Heart left ventricle (tissue), 16 donors: Measurements from ENCODE around the gene NME3. TPM values are rescaled to one million over a fixed set of nuclear protein-coding genes. Genes with fewer than 3 reads are reported as not detected.

ENCODE experiments used
- ATAC-seq, 4 donors: fragments of 200-7000 bp; cut with Tn5 transposase; one replicate each; pipeline ENCODE4 v1.9.1; 2020 to 2022; ENCODE audit warnings: moderate library complexity in 4 of 4, mild to moderate bottlenecking in 3 of 4, moderate number of reproducible peaks in 1 of 4
- DNase-seq, 5 donors: peaks; one replicate each; pipeline ENCODE4 v3.0.0-alpha.2; 2020
- H3K27ac ChIP-seq, 12 donors: fragments of 200-600 bp; sonication (generic) in 4 of 12; one replicate each; pipeline versions ENCODE4 v1.5.0 to v1.8.0; 2016 to 2022; ENCODE audit warnings: mild to moderate bottlenecking in 2 of 12
- H3K27me3 ChIP-seq, 9 donors: fragments of 200-600 bp; sonication (generic) in 2 of 9; one replicate each; pipeline versions ENCODE4 v1.5.1 to v1.8.0; 2016 to 2022; ENCODE audit warnings: mild to moderate bottlenecking in 3 of 9
- H3K36me3 ChIP-seq, 9 donors: fragments of 200-600 bp; sonication (generic) in 2 of 9; one replicate each; pipeline versions ENCODE4 v1.5.0 to v1.8.0; 2018 to 2022; ENCODE audit warnings: mild to moderate bottlenecking in 2 of 9
- H3K4me1 ChIP-seq, 12 donors: fragments of 200-600 bp; sonication (generic) in 4 of 12; one replicate each; pipeline versions ENCODE4 v1.5.0 to v1.8.0; 2016 to 2022; ENCODE audit warnings: mild to moderate bottlenecking in 3 of 12
- H3K4me3 ChIP-seq, 12 donors: fragments of 200-600 bp; sonication (generic) in 4 of 12; one replicate each; pipeline versions ENCODE4 v1.5.0 to v1.8.0; 2017 to 2022; ENCODE audit warnings: mild to moderate bottlenecking in 9 of 12, moderate library complexity in 4 of 12
- H3K9me3 ChIP-seq, 12 donors: fragments of 200-600 bp; sonication (generic) in 4 of 12; one replicate each; pipeline versions ENCODE4 v1.5.0 to v1.8.0; 2016 to 2022; ENCODE audit warnings: mild to moderate bottlenecking in 1 of 12
- CTCF ChIP-seq, 12 donors: fragments of 200-600 bp; sonication (generic) in 4 of 12; IDR thresholded peaks; one replicate each; pipeline versions ENCODE4 v1.5.0 to v1.8.0; 2018 to 2022; ENCODE audit warnings: antibody characterized with exemption in 12 of 12, mild to moderate bottlenecking in 5 of 12
- POLR2A ChIP-seq, 2 donors: fragments of 450-650 bp; IDR thresholded peaks; one replicate each; pipeline ENCODE4 v1.6.1; 2017; ENCODE audit warnings: antibody characterized with exemption in 2 of 2, mild to moderate bottlenecking in 2 of 2, moderate library complexity in 2 of 2
- WGBS, 4 donors: extraction: QIAGEN DNeasy Blood & Tissue Kit in 2 of 4; methylation state at CpG; one replicate each; pipeline versions ENCODE4 v1.1.5 to v1.1.7; 2013 to 2018; 5-methylcytosine and 5-hydroxymethylcytosine counted together
- intact Hi-C, 10 donors: fragments of 100-400 bp; cut with DNase I; formaldehyde crosslinking; loops; one replicate each; pipeline versions ENCODE4 v1.11.1 to v1.14.2; 2022
- polyA plus RNA-seq, 2 donors: library from polyadenylated mRNA; stranded (reverse); fragments of 200-250 nt; gene quantifications; one replicate each; pipeline ENCODE4 v1.2.3, GENCODE V29; 2013
- total RNA-seq, 9 donors: library from RNA; depleted of rRNA in 2 of 9; stranded (reverse); fragments of >200 nt in 2 of 9; fragmentation: NEBNext Ultra II Directional in 3 of 9; extraction: Animal tissue kit (Norgen Biotek cat#: 25700) in 3 of 9; gene quantifications; one replicate each; pipeline versions ENCODE4 v1.1.0 to v1.2.4, GENCODE V29; 2016 to 2023
- donor health status: ischemic (EF 13 %, LVEDD 7.1; RV severe dilation, severe dysfunction).
- donor health status: healthy with polysubstance abuse.
- donor health status: DM: no; HTN: yes; CAD: no.
- donor health status: DM: no; HTN: no; CAD: no.
- donor health status: ischemic (EF 25% LVEDD 6.9; RV normal size, moderate dysfunction).
- donor health status: ischemic (EF 25% LVEDD 5.7; RV mildly dilated, moderate dysfunction).
- donor health status: healthy.
- donor health status: DM: yes; HTN: yes; CAD: no.
- donor health status: ischemic (EF 35%, LVEDD 5.7; RV mildly dilated, moderate dysfunction).
- donor health status: nonischemic (EF 11% LVEDD 7.7; RV severe dilation, severe dysfunction).
- donor health status: DM: yes; HTN: yes; CAD: no.
- donor health status: PGD.
- donor health status: ischemic (EF 29% LVEDD 5.4; RV normal size, mild dysfunction).
- donor health status: nonischemic (EF 23%, LVEDD 6.1; RV moderate dilation, normal function).

The NME3 gene
- total and polyA plus RNA-seq, 11 donors = 24.4 to 86.4 (median 31.3) TPM

- DNase-seq (peak in 1 of 5 donors; percentile 8), ATAC-seq (no peak)
- Histone ChIP-seq H3K27ac (no peak overlapping the region), H3K27me3 (no peaks in the 10 kb centered on the region), H3K9me3 (no peaks in the 10 kb centered on the region), H3K36me3 (peaks cover 0 to 92% (median 83%) of the 10 kb centered on the region in 9 donors), H3K4me1 (no peaks in the 10 kb centered on the region), H3K4me3 (no peak overlapping the region)
- no peak for TF ChIP-seq POLR2A (IDR thresholded peaks at IDR 0.05)
- no peak for TF ChIP-seq CTCF (IDR thresholded peaks at IDR 0.05)
- 91 to 95% (median 91%) methylated on average over 12 to 30 of the region's 30 CpGs for WGBS, 4 donors
- intact Hi-C loops = no loop called here
Observed at GRCh38 chr16:1762196-1762878, 9.0 kb downstream of the NME3 start.

- intact Hi-C loops = no loop called here
- Histone ChIP-seq H3K4me1 (no peaks in the 10 kb centered on the region), H3K9me3 (no peaks in the 10 kb centered on the region), H3K27ac (no peak overlapping the region), H3K27me3 (no peaks in the 10 kb centered on the region), H3K36me3 (peaks cover 0 to 89% (median 78%) of the 10 kb centered on the region in 9 donors), H3K4me3 (no peak overlapping the region)
- no peak for ATAC-seq
- peak in 1 of 5 donors; percentile 7 for DNase-seq
- TF ChIP-seq POLR2A (IDR thresholded peaks at IDR 0.05) (no peak), CTCF (IDR thresholded peaks at IDR 0.05) (no peak)
- 92 to 94% (median 92%) methylated on average over 14 to 15 of the region's 15 CpGs for WGBS, 4 donors
Observed at GRCh38 chr16:1761751-1762150, 9.6 kb downstream of the NME3 start.

DNA sequence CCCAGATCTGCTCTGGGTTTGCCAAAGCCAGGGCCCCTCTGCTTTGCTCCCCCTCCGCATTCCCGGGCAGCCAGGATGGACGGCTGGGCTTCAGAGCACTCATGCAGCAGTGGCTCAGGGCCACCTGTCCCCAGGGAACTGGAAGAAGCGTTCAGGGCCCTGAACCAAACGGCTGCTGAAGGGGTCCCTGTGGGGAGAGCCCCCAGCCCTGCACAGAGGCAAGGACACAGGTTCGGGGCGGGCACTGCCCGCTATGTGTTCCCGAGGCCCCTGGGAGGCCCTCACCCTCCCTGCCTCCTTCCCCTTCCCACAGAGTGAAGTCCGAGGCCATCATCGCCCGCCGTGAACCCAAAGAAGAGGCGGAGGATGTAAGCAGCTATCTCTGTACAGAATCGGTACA is 10.4 kb downstream of the NME3 start:
- intact Hi-C loops = no loop called here
- no peaks in the 10 kb centered on the region for H3K9me3 ChIP-seq
- no peak for ATAC-seq
- 85 to 94% (median 88%) methylated on average over 7 to 15 of the region's 15 CpGs for WGBS, 4 donors
- TF ChIP-seq CTCF (IDR thresholded peaks at IDR 0.05) (no peak), POLR2A (IDR thresholded peaks at IDR 0.05) (no peak)
- H3K4me3 ChIP-seq = no peak overlapping the region
- H3K36me3 ChIP-seq = peaks cover 0 to 80% (median 69%) of the 10 kb centered on the region in 9 donors
- no peaks in the 10 kb centered on the region for H3K27me3 ChIP-seq
- H3K27ac ChIP-seq = no peak overlapping the region
- H3K4me1 ChIP-seq = no peaks in the 10 kb centered on the region
- no peak for DNase-seq

DNA sequence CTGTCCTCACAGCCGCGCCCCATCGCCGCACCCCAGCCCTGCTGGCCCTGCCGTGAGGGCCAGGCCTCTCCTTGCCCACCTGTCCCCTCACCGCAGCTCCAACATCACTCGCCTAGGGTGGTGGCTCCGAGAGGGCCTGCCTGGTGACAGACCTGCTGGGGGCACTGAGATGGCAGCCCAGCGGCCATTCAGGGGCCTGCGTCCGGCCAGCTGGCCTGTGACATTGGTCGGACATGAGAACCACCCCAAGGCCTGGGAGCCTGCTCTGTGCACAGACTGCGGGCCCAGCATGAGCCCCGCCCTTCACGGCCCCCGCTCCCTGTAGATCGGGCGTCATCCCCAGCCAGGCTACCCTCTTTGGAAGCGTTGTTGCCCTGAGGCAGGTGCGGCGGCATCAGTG is 11.8 kb downstream of the NME3 start:
- Histone ChIP-seq H3K36me3 (peaks cover 0 to 77% (median 66%) of the 10 kb centered on the region in 9 donors), H3K27ac (no peak overlapping the region), H3K9me3 (no peaks in the 10 kb centered on the region), H3K4me3 (no peak overlapping the region), H3K27me3 (no peaks in the 10 kb centered on the region), H3K4me1 (no peaks in the 10 kb centered on the region)
- TF ChIP-seq CTCF (IDR thresholded peaks at IDR 0.05) = no peak
- no peak for TF ChIP-seq POLR2A (IDR thresholded peaks at IDR 0.05)
- WGBS, 4 donors = 96 to 100% (median 97%) methylated on average over 13 to 21 of the region's 21 CpGs
- no peak for DNase-seq
- intact Hi-C loops = no loop called here
- no peak for ATAC-seq
